Epithelial cell of umbilical artery (primary cell): ENCODE measurements around the gene PPP2R1A. TPM values are rescaled to one million over a fixed set of nuclear protein-coding genes. Genes with fewer than 3 reads are reported as not detected.

ENCODE experiments used
- total RNA-seq: library from RNA; depleted of rRNA; stranded (reverse); fragments of >200 nt; gene quantifications from 2 replicates; pipeline ENCODE4 v1.2.3, GENCODE V29; 2014

The PPP2R1A gene
- 84.8 and 90.0 TPM in 2 replicates for total RNA-seq

GRCh38 chr19:52189735-52190486 lies at the start of gene PPP2R1A:
Gene PPP2R1A (plus strand): TSS chr19:52190052. CDS start chr19:52190097, 45 bp downstream.

GRCh38 chr19:52171321-52172169 lies 18.3 kb upstream of the PPP2R1A start, which contains the start of gene ZNF836:
Gene ZNF836 (minus strand): TSS chr19:52171621. CDS start chr19:52168072, 3,549 bp downstream.

GRCh38 chr19:52269338-52270261 lies 79.7 kb downstream of the PPP2R1A start, which contains the start of gene ZNF766:
Gene ZNF766 (plus strand): TSS chr19:52269587. CDS start chr19:52269614, 27 bp downstream.

Other genes with a start within 250 kb of the PPP2R1A start
- gene ZNF350, start 203.2 kb upstream of the PPP2R1A start, total RNA-seq: 8.8 and 9.0 TPM in 2 replicates
- gene ZNF615, start 181.8 kb upstream of the PPP2R1A start, total RNA-seq: 6.5 and 16.7 TPM in 2 replicates
- 11.1 and 11.4 TPM in 2 replicates for gene ZNF614, start 161.7 kb upstream of the PPP2R1A start, total RNA-seq
- 5.5 and 8.2 TPM in 2 replicates for gene ZNF432, start 141.2 kb upstream of the PPP2R1A start, total RNA-seq
- 11.7 and 17.9 TPM in 2 replicates for gene ZNF841, start 94.3 kb upstream of the PPP2R1A start, total RNA-seq
- gene ZNF616, start 50.1 kb upstream of the PPP2R1A start, total RNA-seq: 5.2 and 11.2 TPM in 2 replicates
- gene ZNF836, start 18.4 kb upstream of the PPP2R1A start, total RNA-seq: 3.5 and 3.6 TPM in 2 replicates
- 9.4 and 9.9 TPM in 2 replicates for gene ZNF766, start 79.5 kb downstream of the PPP2R1A start, total RNA-seq
- gene ZNF480, start 107.1 kb downstream of the PPP2R1A start, total RNA-seq: 3.5 and 3.9 TPM in 2 replicates
- gene ZNF610, start 146.2 kb downstream of the PPP2R1A start, total RNA-seq: 0.97 and 1.4 TPM in 2 replicates
- gene ZNF880, start 179.9 kb downstream of the PPP2R1A start, total RNA-seq: 12.3 and 17.5 TPM in 2 replicates
- gene ZNF528, start 207.8 kb downstream of the PPP2R1A start, total RNA-seq: 6.2 and 8.2 TPM in 2 replicates
- gene ZNF534, start 239.1 kb downstream of the PPP2R1A start, total RNA-seq: not detected in 2 replicates